SIG-M5 treated with dmso at 0.1 percent for 504 hours (cell line): Measurements from ENCODE around the gene HINT3.
"Not testable (repeated sequence)": the region's sequence is repeated elsewhere in the genome, so short reads cannot be mapped to it uniquely, and the experiment has no call there.

ENCODE experiments used
- DNase-seq: peaks from one replicate; lab custom pipeline; 2025; ENCODE audit not compliant: unreplicated experiment; lab: John Stamatoyannopoulos, UW

Gene HINT3

DNA sequence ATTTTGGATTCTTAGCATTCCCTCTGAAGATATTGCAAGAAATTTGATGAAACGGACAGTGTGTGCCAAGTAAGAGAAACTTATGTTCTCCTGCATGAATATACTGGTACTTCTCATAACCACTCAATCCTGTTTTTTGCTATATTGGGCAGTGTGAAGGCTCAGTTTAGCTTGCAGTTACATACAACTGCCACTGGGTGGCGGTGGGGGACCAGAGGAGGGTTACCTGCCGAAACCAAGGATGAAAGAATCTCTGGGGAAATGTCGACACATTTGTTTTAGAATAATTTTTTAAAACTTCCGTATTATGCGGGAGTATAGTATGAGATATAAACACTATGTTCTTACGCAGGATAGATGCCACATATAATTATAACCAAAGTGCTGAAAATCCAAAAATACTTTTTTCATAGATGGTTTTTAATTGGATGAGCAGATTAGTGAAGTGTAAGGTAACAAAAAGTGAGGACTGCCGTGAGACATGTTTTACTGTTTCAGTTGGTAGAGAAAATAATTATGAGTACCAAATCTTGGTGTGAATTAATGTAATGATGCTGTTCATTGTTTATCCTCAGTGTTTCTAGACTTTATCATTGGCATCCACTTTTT, 39.5 kb downstream of the HINT3 start:
- DNase-seq = peak; percentile 71

DNA sequence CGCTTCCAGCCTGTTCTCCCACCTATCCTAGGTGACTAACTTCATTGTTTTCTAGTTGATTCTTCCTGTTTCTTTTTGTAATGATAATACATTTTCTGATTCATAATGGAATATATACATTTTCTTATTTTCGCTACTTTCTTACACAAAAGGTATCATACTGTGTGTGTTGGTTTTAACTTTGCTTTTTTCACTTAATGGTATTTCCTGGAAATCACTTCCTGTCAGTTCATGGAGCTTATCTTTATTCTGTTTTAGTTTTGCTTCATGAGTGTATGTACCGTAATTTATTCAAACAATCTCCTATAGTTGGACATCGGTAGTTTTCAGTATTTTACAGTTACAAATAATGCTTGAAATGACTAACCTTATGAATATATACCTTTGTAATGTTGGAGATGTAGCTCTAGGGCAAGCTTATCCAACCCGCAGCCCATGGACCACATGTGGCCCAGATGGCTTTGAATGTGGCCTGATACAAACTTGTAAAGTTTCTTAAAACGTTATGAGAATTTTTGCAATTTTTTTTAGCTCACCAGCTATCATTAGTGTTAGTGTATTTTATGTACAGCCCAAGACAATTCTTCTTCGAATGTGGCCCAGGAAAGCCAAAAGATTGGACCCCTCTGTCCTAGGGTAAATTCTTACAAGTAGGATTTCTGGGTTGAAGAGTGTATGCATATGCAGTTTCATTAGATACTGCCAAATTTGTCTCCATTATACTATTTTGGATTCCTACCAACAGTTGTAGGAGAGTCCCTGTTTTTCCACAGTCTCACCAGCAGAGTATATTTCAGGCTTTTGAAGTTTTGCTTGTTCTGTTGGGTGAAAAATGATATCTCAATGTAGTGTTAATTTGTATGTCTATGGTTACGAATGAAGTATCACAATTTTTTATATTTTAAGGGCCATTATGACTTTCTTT, 46.4 kb downstream of the HINT3 start:
- DNase-seq = no peak

DNA sequence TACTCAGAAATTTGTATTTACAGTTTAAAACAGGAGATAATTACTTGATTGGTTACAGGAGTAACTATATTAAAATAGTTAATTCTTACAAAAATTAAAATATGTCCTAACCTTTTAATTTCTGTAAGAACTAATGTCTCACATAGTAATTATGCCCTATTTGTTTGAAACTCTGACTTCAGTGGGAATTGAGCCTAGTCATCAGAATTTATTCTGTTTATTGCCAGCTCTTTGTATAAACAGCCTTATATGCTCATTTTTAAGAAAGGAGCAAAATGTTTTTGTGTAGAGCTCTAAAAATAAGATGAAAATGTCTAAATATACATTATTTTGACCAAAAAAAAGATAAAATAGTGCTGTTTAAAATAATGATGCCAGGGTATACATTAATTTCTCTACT, 51.2 kb downstream of the HINT3 start:
- no peak for DNase-seq

DNA sequence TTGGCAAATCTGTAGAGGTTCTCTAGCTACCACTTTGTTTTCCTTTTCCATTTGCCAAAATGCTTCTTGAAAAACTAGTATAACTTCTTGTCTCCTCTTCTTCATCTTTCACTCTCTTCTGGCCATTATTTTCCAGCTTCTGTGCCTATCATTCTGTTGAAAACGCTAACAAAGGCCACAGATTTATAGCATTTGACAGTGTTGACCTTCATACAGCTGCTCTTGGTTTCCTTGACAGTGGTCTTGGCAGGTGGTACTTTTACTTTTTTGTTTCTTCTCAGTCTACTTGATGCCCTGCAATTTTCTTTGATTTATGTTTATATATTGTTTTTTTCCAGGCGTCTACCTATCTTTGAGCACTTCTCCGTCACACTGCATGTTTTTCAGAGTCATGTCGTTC, 53.5 kb downstream of the HINT3 start:
- no peak for DNase-seq

DNA sequence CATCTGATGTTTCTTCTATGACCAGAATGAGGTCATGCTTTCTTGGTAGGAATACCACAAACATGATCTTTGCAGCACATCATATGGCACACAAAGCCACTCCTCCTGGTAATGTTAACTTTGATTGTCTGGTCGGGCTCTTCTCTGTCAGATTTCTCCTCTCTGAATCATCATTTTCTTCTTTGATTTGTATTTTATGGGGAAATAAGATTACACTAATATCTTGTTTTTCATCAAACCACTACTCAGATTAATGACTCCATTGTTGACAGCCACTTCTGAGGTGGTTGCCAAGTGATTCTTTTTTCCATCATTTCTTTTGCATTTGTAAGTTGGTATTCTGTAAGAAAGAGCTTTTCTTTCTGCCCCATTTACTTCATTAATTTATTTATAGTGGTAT, 59.3 kb downstream of the HINT3 start:
- DNase-seq = no peak

DNA sequence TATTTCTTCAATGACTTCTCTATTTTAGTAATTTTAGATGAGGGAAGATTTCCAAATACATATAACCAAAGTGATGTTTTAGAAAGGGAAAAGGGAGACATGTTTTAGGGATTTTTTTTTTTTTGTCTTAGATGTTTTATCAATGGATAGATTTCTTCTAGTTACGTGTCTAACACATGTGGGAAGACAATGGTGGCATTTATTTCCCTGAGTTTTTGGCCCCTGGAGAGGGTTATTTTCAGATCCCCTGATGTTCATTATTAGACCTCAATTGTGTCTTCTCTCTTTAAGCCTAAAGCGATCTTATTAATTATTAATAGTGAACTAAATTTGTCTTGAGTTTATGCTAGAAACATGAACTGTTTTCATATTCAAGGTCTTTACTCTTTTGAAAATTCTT, 60.0 kb downstream of the HINT3 start:
- no peak for DNase-seq

DNA sequence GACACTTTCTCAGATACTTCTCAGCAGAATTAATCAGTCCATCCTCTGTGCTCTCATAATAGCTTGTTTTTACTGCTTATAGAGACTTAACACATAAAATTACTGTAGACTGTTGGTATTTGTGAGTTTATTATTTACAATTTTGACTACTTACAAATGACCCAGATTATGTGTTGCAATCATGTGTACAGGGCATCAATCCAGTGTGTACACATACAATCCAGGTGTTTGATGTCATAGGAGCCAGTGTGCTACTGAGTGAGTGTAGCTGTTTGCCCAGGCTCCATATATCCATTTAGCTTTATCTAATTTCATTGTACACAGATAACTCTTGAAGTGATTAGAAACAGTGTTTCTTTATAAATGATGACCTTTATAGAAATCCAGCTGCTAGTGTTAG, 61.1 kb downstream of the HINT3 start:
- no peak for DNase-seq

DNA sequence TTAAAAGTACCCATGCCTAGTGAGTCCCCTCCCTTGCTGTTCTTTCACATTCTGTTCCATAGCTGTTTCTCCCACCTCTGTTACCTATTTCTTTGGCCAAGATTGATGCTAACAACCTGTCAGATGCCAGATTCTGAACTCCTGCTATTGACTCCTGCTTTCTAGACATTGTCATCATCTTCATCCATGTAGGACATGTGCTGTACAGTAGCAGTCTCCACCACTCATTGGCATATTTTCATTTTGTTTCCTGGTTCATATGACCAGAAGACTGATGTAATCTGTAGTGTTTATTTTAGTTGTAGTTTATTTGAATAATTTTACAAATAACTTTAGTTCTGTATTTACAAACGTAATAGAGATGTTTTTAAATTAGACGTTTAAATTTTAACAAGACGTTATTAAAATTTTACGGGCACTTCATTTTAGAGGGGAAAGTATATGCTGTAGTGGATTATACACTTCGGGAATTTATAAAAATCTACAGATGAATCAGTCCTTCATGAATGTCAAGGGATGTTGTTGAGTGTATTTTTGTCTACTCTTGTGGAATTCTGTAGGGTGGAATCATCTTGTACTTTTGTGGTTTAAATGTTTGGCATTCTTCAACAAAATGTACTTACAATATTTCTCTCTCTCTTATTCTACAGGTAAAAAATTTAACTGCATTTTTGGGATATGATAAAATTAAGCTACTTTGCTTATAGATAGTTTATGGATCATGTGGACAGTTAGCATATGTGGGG, 63.9 kb downstream of the HINT3 start:
- DNase-seq = no peak

DNA sequence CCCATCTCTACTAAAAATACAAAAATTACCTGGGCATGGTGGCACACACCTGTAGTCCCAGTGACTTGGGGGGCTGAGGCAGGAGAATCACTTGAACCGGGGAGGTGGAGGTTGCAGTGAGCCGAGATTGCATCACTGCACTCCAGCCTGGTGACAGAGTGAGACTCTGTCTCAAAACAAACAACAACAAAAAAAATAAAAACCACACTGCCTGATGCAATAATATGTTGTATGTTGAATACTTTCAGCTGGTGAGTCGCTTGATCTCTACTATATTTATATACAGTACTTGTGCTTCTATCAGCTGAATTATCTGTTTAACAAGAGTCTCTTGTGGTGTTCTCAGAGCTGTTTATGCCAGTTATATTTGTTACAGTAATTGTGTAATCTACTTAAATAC, 66.9 kb downstream of the HINT3 start:
- DNase-seq = not testable (repeated sequence)

DNA sequence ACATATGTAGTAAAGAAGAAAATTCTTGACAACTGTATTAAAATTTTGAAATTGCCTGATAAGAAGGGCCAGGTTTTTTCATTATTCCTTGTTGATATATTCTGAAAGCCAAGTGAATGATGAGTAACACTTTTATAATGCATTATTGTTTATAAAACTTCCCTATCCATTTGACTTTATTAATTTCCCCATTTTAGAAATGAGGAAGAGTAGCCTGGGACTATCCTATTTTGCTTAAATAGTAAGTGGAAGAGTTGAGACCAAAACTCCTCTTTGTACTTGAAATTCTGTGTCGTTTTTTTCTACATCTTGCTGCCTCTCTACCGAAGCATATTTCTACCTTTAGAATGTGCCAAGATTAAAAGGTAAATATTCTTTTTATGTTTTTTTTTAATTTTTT, 69.4 kb downstream of the HINT3 start:
- DNase-seq = no peak

DNA sequence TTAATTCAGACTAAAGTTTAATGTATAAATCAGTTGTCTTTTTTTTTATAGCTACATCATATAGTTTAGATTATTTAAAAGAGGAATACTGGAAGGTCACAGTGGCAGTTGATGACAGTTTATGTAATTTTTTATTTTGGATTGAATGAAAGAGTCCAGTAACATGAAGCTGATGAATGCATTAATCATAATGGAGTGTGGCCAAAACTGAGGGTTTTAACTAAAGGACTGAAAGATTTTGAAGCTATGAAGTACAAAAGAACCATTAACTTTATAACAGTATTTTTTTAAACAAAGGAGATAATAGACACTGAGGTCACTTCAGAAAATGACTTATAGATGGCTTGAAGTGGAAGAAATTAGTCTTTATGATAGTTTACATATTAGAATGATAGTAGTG, 71.0 kb downstream of the HINT3 start:
- no peak for DNase-seq
